ENCODE data around the gene AP3S2.
"Not testable (repeated sequence)": the region's sequence is repeated elsewhere in the genome, so short reads cannot be mapped to it uniquely, and the experiment has no call there.

The AP3S2 gene

DNA sequence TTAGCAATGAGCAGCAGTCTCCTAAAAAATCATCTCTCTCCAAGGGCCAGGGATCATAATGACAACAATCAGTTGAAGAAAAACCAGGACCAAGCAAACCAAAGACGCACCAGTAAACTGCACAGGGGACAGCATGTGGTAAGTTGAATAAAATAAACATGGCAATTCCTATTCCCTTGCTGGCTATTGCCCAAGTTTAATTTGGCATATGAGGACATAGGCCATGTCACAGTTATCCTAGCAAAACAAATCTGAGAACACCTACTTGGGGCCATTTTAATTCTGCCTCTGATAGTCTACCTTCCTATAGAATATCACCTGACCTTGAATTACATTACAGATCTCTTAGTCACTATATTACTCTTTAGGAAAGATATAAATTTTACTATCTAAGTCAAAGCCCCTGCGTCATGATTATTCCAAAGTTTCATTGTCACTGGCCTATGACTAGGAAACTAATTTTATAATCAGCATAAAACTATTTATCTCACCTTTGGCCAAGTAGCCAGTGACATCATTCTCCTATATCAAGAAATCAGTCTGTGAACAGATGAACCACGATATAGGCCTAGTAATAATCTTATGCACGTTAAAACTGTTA, 23.0 kb downstream of the AP3S2 start:
- Histone ChIP-seq H3K4me1 (ENCODE audit: insufficient read depth, low read length) (no peaks in the 10 kb centered on the region), H3K27me3 (ENCODE audit: insufficient read depth, low read length) (no peaks in the 10 kb centered on the region), H3K9me3 (ENCODE audit: low read length) (peaks cover 4% of the 10 kb centered on the region), H3K4me3 (ENCODE audit: low read length) (no peak overlapping the region), H3K36me3 (ENCODE audit: insufficient read depth, low read length) (peaks cover 36% of the 10 kb centered on the region), H2AFZ (ENCODE audit: low read depth, low read length) (no peak overlapping the region)

DNA sequence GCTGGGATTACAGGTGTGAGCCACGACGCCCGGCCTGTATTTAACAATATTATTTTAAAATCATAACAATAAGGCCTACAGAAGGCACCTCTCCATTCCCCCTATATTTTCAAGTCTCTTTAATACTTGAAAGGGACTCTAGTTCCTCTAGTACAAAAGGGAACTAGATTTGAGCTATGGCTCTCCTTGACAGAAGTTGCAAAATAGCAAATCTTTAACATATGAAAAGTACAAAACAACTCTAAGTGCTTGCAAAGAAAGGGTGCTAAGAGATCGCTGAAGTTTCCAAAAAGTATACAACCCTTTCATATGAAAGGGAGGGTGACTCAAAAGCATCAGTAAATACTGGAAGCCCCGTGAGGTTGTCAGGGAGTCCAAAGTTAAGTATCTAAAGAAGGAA, 23.8 kb downstream of the AP3S2 start:
- no peaks in the 10 kb centered on the region for H3K4me1 ChIP-seq (ENCODE audit: insufficient read depth, low read length)
- no peaks in the 10 kb centered on the region for H3K27me3 ChIP-seq (ENCODE audit: insufficient read depth, low read length)
- H2AFZ ChIP-seq (ENCODE audit: low read depth, low read length): no peak overlapping the region
- no peak overlapping the region for H3K4me3 ChIP-seq (ENCODE audit: low read length)
- peaks cover 4% of the 10 kb centered on the region for H3K9me3 ChIP-seq (ENCODE audit: low read length)
- H3K36me3 ChIP-seq (ENCODE audit: insufficient read depth, low read length): peaks cover 40% of the 10 kb centered on the region

GRCh38 chr15:89869490-89869889, 24.3 kb downstream of the AP3S2 start:
- H3K27me3 ChIP-seq (ENCODE audit: insufficient read depth, low read length); H3K4me3 ChIP-seq (ENCODE audit: low read length); H3K4me1 ChIP-seq (ENCODE audit: insufficient read depth, low read length); H2AFZ ChIP-seq (ENCODE audit: low read depth, low read length); H3K9me3 ChIP-seq (ENCODE audit: low read length): not testable (repeated sequence)
- peaks cover 41% of the 10 kb centered on the region for H3K36me3 ChIP-seq (ENCODE audit: insufficient read depth, low read length)

DNA sequence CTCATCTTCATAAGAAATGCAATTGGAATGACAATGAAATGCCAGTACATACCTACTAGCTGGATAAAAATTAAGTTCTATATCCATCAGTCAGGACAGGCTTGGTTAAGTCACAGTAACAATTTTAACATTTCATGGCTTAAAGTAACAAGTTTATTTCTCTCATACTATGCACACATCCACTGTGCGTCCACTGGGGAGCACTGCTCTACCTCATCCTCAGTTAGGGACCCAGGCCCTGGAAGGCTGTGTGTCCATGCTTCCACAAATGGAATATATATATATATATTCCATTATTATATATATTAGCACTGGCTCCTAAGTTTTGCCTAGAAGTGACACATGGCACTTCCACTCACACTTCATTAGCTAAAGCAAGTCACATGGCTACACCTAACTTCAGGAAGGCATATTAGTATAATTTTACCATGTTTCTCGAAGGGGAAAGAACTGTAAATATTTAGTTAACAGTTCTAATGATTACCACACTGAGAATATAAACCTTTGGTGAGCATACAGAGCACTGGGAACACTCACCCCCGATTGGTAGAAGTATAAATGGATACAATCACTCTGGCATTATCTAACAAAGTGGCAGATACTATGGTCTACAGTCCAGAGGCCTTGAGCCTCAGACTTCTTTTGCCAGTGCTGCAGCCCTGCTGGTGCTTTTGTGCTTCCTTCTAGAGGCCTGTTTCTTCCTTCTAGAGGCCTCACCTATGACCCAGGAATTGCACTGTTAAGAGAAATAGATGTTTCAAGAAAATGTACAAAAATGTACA, 28.6 kb downstream of the AP3S2 start:
- Histone ChIP-seq H3K36me3 (ENCODE audit: insufficient read depth, low read length) (peaks cover 45% of the 10 kb centered on the region), H2AFZ (ENCODE audit: low read depth, low read length) (no peak overlapping the region)

DNA sequence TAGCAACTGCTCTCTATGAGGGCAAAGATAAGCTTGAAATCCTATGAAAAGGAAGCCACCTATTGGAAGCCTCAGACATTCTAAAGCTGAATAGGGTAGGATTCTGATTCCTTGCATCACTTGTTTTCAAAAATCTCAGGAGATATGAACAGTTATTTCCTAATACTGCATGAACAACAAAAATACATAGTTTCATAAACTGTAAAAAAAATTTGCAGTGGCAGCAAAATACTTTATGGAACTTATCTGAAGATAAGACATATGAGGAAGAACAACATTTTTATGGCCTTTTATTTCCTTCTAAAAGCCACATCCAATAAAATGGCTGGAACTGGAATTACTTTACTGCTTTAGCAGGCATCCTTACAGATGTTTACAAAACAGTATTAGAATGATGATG, 29.9 kb downstream of the AP3S2 start:
- no peaks in the 10 kb centered on the region for H3K27me3 ChIP-seq (ENCODE audit: insufficient read depth, low read length)
- H3K36me3 ChIP-seq (ENCODE audit: insufficient read depth, low read length): peaks cover 38% of the 10 kb centered on the region
- no peak overlapping the region for H2AFZ ChIP-seq (ENCODE audit: low read depth, low read length)
- H3K4me1 ChIP-seq (ENCODE audit: insufficient read depth, low read length): no peaks in the 10 kb centered on the region
- no peak overlapping the region for H3K4me3 ChIP-seq (ENCODE audit: low read length)
- no peaks in the 10 kb centered on the region for H3K9me3 ChIP-seq (ENCODE audit: low read length)

More for the DNA sequence above, 28.6 kb downstream of the AP3S2 start:
- Histone ChIP-seq H3K4me3 (ENCODE audit: low read length) (no peak overlapping the region), H3K9me3 (ENCODE audit: low read length) (peaks cover 3% of the 10 kb centered on the region), H3K27me3 (ENCODE audit: insufficient read depth, low read length) (no peaks in the 10 kb centered on the region), H3K4me1 (ENCODE audit: insufficient read depth, low read length) (no peaks in the 10 kb centered on the region)

GRCh38 chr15:89860891-89861290, 32.9 kb downstream of the AP3S2 start:
- no peaks in the 10 kb centered on the region for H3K4me1 ChIP-seq (ENCODE audit: insufficient read depth, low read length)
- no peaks in the 10 kb centered on the region for H3K27me3 ChIP-seq (ENCODE audit: insufficient read depth, low read length)
- H3K36me3 ChIP-seq (ENCODE audit: insufficient read depth, low read length): peaks cover 48% of the 10 kb centered on the region
- H3K4me3 ChIP-seq (ENCODE audit: low read length): no peak overlapping the region
- no peak overlapping the region for H2AFZ ChIP-seq (ENCODE audit: low read depth, low read length)
- no peaks in the 10 kb centered on the region for H3K9me3 ChIP-seq (ENCODE audit: low read length)

DNA sequence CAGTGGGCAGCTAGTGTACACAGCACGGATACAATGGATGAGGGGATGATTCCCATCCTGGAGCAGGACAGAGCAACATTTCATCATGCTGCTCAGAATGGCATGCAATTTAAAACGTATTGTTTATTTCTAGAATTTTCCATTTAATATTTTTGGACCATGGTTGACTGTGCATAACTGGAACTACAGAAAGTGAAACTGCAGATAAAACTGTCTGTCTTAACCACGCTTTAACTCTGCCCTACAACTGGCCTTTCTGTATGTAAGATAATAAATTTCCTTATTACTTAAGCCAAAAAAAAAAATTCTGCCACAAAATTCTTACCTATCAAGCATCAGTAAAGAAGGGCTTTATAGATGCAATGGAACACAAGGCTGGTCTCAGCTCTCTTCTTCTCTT, 33.4 kb downstream of the AP3S2 start:
- H3K36me3 ChIP-seq (ENCODE audit: insufficient read depth, low read length): peaks cover 45% of the 10 kb centered on the region
- H3K9me3 ChIP-seq (ENCODE audit: low read length): no peaks in the 10 kb centered on the region
- no peaks in the 10 kb centered on the region for H3K4me1 ChIP-seq (ENCODE audit: insufficient read depth, low read length)
- no peak overlapping the region for H3K4me3 ChIP-seq (ENCODE audit: low read length)
- no peak overlapping the region for H2AFZ ChIP-seq (ENCODE audit: low read depth, low read length)
- no peaks in the 10 kb centered on the region for H3K27me3 ChIP-seq (ENCODE audit: insufficient read depth, low read length)

GRCh38 chr15:89858661-89859458, 34.9 kb downstream of the AP3S2 start:
- H3K4me3 ChIP-seq (ENCODE audit: low read length): no peak overlapping the region
- H2AFZ ChIP-seq (ENCODE audit: low read depth, low read length): no peak overlapping the region
- H3K9me3 ChIP-seq (ENCODE audit: low read length): no peaks in the 10 kb centered on the region
- H3K27me3 ChIP-seq (ENCODE audit: insufficient read depth, low read length): no peaks in the 10 kb centered on the region
- peaks cover 36% of the 10 kb centered on the region for H3K36me3 ChIP-seq (ENCODE audit: insufficient read depth, low read length)
- no peaks in the 10 kb centered on the region for H3K4me1 ChIP-seq (ENCODE audit: insufficient read depth, low read length)

GRCh38 chr15:89857673-89858072, 36.1 kb downstream of the AP3S2 start:
- no peak overlapping the region for H2AFZ ChIP-seq (ENCODE audit: low read depth, low read length)
- H3K27me3 ChIP-seq (ENCODE audit: insufficient read depth, low read length): no peaks in the 10 kb centered on the region
- H3K9me3 ChIP-seq (ENCODE audit: low read length): no peaks in the 10 kb centered on the region
- H3K4me1 ChIP-seq (ENCODE audit: insufficient read depth, low read length): no peaks in the 10 kb centered on the region
- H3K4me3 ChIP-seq (ENCODE audit: low read length): no peak overlapping the region
- peaks cover 33% of the 10 kb centered on the region for H3K36me3 ChIP-seq (ENCODE audit: insufficient read depth, low read length)

DNA sequence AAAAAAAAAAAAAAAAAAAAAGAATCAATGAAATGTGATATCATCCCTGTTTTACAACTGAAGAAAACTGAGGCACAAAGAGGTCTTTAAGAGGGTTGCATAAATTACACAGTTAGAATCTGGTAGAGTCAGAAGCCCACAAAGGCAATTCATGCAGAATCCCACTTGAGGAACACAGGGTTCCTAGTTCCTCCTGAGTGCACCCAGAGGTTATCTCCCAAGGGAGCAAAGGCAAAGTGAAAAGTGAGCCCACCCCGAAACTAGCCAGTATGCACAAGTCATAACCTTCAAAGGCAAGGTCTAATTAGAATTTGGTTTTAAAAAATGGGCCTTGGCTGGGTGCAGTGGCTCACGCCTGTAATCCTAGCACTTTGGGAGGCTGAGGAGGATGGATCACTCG, 37.8 kb downstream of the AP3S2 start:
- Histone ChIP-seq H3K9me3 (ENCODE audit: low read length) (no peaks in the 10 kb centered on the region), H3K36me3 (ENCODE audit: insufficient read depth, low read length) (peaks cover 30% of the 10 kb centered on the region), H2AFZ (ENCODE audit: low read depth, low read length) (no peak overlapping the region), H3K4me1 (ENCODE audit: insufficient read depth, low read length) (no peaks in the 10 kb centered on the region), H3K27me3 (ENCODE audit: insufficient read depth, low read length) (no peaks in the 10 kb centered on the region), H3K4me3 (ENCODE audit: low read length) (no peak overlapping the region)

GRCh38 chr15:89854863-89855262, 38.9 kb downstream of the AP3S2 start:
- not testable (repeated sequence) for H3K27me3 ChIP-seq (ENCODE audit: insufficient read depth, low read length); H2AFZ ChIP-seq (ENCODE audit: low read depth, low read length); H3K4me1 ChIP-seq (ENCODE audit: insufficient read depth, low read length); H3K9me3 ChIP-seq (ENCODE audit: low read length); H3K4me3 ChIP-seq (ENCODE audit: low read length)
- H3K36me3 ChIP-seq (ENCODE audit: insufficient read depth, low read length): peaks cover 26% of the 10 kb centered on the region

GRCh38 chr15:89852342-89852995, 41.3 kb downstream of the AP3S2 start:
- Histone ChIP-seq H3K4me1 (ENCODE audit: insufficient read depth, low read length) (no peaks in the 10 kb centered on the region), H2AFZ (ENCODE audit: low read depth, low read length) (no peak overlapping the region), H3K27me3 (ENCODE audit: insufficient read depth, low read length) (no peaks in the 10 kb centered on the region), H3K4me3 (ENCODE audit: low read length) (no peak overlapping the region), H3K36me3 (ENCODE audit: insufficient read depth, low read length) (peaks cover 24% of the 10 kb centered on the region), H3K9me3 (ENCODE audit: low read length) (no peaks in the 10 kb centered on the region)

Data from neuron (in vitro differentiated cells).